GM23338 (cell line): ENCODE data around the gene IL31.

Source experiments
- CREB1 ChIP-seq: fragments of 250-450 bp; sonication (Bioruptor Pico); IDR thresholded peaks from 2 replicates; pipeline ENCODE4 v1.5.0; 2020; ENCODE audit warnings: low read depth, mild to moderate bottlenecking, moderate library complexity
- CTCF ChIP-seq, 2 experiments: fragments of 200-600 bp in 1 of 2; sonication (generic) in 1 of 2; conservative IDR thresholded peaks; 2 replicates each; pipeline versions ENCODE4 v1.5.1 to v1.6.1; 2016 to 2017; ENCODE audit warnings: antibody characterized with exemption in 2 of 2, low read depth in 2 of 2, mild to moderate bottlenecking in 2 of 2, moderate library complexity in 1 of 2
- EZH2 ChIP-seq: fragments of 200-600 bp; sonication (generic); IDR thresholded peaks from one replicate; pipeline ENCODE4 v1.8.0; 2017; ENCODE audit warnings: antibody characterized with exemption, mild to moderate bottlenecking, low read depth; ENCODE audit not compliant: unreplicated experiment
- EZH2phosphoT487 ChIP-seq: fragments of 200-600 bp; sonication (generic); IDR thresholded peaks from one replicate; pipeline ENCODE4 v1.8.1; 2018; ENCODE audit warnings: antibody characterized with exemption; ENCODE audit not compliant: unreplicated experiment
- REST ChIP-seq: IDR thresholded peaks from one replicate; pipeline ENCODE4 v1.6.1; 2018; ENCODE audit warnings: antibody characterized with exemption; ENCODE audit not compliant: unreplicated experiment
- STAT1 ChIP-seq: IDR thresholded peaks from one replicate; pipeline ENCODE4 v1.6.1; 2016; ENCODE audit warnings: antibody characterized with exemption; ENCODE audit not compliant: unreplicated experiment

GRCh38 chr12:122160761-122161160 is 13.3 kb downstream of the IL31 start:
- TF ChIP-seq CTCF (conservative IDR thresholded peaks at IDR 0.05; ENCODE audit: low read depth in 2 of 2) = no peak
- no peak for TF ChIP-seq EZH2
- TF ChIP-seq EZH2phosphoT487 = no peak
- TF ChIP-seq STAT1 = no peak
- TF ChIP-seq CREB1 (CRISPR knock-in tag) = no peak
- no peak for TF ChIP-seq REST
